ENCODE measurements around the gene TGM3. TPM values are rescaled to one million over a fixed set of nuclear protein-coding genes. Genes with fewer than 3 reads are reported as not detected.

TGM3 gene
- total RNA-seq, 4 donors from 2014 or later = 0.21 TPM; not detected in 3

- TF ChIP-seq, protein P1, sequence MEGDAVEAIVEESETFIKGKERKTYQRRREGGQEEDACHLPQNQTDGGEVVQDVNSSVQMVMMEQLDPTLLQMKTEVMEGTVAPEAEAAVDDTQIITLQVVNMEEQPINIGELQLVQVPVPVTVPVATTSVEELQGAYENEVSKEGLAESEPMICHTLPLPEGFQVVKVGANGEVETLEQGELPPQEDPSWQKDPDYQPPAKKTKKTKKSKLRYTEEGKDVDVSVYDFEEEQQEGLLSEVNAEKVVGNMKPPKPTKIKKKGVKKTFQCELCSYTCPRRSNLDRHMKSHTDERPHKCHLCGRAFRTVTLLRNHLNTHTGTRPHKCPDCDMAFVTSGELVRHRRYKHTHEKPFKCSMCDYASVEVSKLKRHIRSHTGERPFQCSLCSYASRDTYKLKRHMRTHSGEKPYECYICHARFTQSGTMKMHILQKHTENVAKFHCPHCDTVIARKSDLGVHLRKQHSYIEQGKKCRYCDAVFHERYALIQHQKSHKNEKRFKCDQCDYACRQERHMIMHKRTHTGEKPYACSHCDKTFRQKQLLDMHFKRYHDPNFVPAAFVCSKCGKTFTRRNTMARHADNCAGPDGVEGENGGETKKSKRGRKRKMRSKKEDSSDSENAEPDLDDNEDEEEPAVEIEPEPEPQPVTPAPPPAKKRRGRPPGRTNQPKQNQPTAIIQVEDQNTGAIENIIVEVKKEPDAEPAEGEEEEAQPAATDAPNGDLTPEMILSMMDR (IDR thresholded peaks at IDR 0.05) = no peak
- no peak for TF ChIP-seq POLR2A (IDR thresholded peaks at IDR 0.05)
- Histone ChIP-seq H3K36me3 (no peaks in the 10 kb centered on the region), H3K27me3 (no peaks in the 10 kb centered on the region), H3K27ac (no peak overlapping the region), H3K4me1 (no peaks in the 10 kb centered on the region), H3K4me3 (no peak overlapping the region), H3K9me3 (no peaks in the 10 kb centered on the region)
- no peak for DNase-seq
- intact Hi-C loops (cut with DNase I; ENCODE audit: low total_unique reads) = no loop called here
Observed at GRCh38 chr20:2303673-2304072, 7.9 kb downstream of the TGM3 start.

GRCh38 chr20:2304180-2304579 lies 8.4 kb downstream of the TGM3 start:
- H3K36me3 ChIP-seq = no peaks in the 10 kb centered on the region
- TF ChIP-seq POLR2A (IDR thresholded peaks at IDR 0.05) = no peak
- TF ChIP-seq, protein P1 (IDR thresholded peaks at IDR 0.05) = no peak
- intact Hi-C loops (cut with DNase I; ENCODE audit: low total_unique reads) = no loop called here
- no peaks in the 10 kb centered on the region for H3K27me3 ChIP-seq
- no peak for DNase-seq
- no peak overlapping the region for H3K27ac ChIP-seq
- H3K4me1 ChIP-seq = no peaks in the 10 kb centered on the region
- no peaks in the 10 kb centered on the region for H3K9me3 ChIP-seq
- H3K4me3 ChIP-seq = no peak overlapping the region

DNA sequence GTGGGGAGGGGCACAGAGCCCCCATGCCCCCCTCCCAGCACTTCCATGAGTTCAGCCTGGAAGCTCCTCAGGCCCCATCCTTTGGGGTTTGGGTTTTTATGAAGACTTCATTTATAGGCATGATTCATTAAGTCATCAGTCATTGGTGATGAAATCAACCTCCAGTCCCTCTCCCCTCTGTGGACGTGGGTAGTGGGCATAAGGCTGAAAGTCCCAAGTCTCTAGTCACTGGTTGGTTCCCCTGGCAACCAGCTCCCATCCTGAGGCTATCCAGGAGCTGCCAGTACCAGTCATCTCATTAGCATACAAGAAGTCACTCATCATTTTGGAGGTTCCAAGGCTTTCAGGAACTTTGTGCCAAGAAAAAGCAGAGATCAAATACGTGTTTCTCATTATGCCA lies 9.2 kb downstream of the TGM3 start:
- no peak for DNase-seq
- intact Hi-C loops (cut with DNase I; ENCODE audit: low total_unique reads) = no loop called here
- Histone ChIP-seq H3K27ac (no peak overlapping the region), H3K4me1 (no peaks in the 10 kb centered on the region), H3K4me3 (no peak overlapping the region), H3K36me3 (no peaks in the 10 kb centered on the region), H3K27me3 (no peaks in the 10 kb centered on the region), H3K9me3 (no peaks in the 10 kb centered on the region)
- no peak for TF ChIP-seq POLR2A (IDR thresholded peaks at IDR 0.05)
- TF ChIP-seq, protein P1 (IDR thresholded peaks at IDR 0.05) = no peak

- Histone ChIP-seq H3K27ac (no peak overlapping the region), H3K36me3 (no peaks in the 10 kb centered on the region), H3K4me3 (no peak overlapping the region), H3K27me3 (no peaks in the 10 kb centered on the region), H3K9me3 (no peaks in the 10 kb centered on the region), H3K4me1 (no peaks in the 10 kb centered on the region)
- DNase-seq = no peak
- no peak for TF ChIP-seq POLR2A (IDR thresholded peaks at IDR 0.05)
- TF ChIP-seq, protein P1 (IDR thresholded peaks at IDR 0.05) = no peak
- intact Hi-C loops (cut with DNase I; ENCODE audit: low total_unique reads) = no loop called here
Observed at GRCh38 chr20:2305479-2305878, 9.7 kb downstream of the TGM3 start.

DNA sequence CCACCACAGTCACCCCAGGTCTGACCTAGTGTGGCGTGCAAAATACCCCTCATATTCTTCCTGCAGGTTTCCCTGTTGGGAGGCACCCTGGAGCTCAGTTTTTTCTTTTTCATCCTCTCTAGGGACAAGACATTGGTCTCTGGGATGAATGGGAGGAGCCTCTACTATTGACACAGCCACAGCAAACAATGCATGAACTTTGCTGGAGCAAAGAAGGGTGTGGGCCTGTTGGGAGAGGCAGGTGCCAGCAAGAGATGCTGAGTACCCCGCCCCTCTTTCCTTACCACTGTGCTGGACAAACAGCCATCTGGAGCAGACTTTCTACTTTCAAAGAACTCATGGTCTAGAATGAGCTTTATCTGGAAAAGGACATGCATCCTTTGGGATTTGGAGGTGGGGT lies 10.1 kb downstream of the TGM3 start:
- Histone ChIP-seq H3K4me3 (no peak overlapping the region), H3K36me3 (no peaks in the 10 kb centered on the region), H3K9me3 (no peaks in the 10 kb centered on the region), H3K4me1 (no peaks in the 10 kb centered on the region), H3K27me3 (no peaks in the 10 kb centered on the region), H3K27ac (no peak overlapping the region)
- TF ChIP-seq, protein P1 (IDR thresholded peaks at IDR 0.05) = no peak
- TF ChIP-seq POLR2A (IDR thresholded peaks at IDR 0.05) = no peak
- intact Hi-C loops (cut with DNase I; ENCODE audit: low total_unique reads) = no loop called here
- no peak for DNase-seq
